ENCODE results near the gene CSTF2T. TPM values are rescaled to one million over a fixed set of nuclear protein-coding genes. Genes with fewer than 3 reads are reported as not detected.

Gene CSTF2T
- total RNA-seq, 2 donors from 2014 or later: 20.9 to 22.4 TPM

DNA sequence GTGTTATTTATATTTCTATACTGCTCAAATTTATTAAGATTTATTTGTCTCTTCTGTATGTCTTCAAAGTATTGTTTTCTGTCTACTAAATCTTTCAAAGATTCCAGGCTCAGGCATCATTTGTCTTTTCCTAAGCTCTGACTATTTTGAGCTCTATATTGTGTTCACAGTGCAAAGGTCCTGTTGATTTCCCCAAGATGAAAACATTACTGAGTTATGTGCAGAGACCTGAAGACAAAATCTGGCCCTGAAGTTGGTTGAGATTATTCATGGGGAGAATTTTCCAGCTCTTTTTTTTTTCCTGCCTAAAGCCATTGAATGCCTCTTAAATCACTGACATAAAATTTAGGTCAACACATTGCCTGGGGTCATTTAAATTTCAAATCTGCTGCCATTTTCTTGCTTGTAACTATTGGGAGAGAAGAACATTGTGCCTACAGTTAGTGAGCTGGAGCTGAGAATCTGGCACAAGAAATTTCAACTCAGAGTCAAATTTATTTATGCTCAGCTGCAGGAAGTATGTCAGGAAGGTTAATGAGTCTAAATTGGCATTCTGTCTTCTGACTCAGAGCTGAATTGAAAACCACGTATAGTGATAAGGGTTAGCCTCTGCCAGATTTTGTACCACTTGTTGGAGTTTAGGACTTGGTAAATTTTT, 31.6 kb downstream of the CSTF2T start:
- H3K27ac ChIP-seq: no peak overlapping the region
- TF ChIP-seq POLR2A (IDR thresholded peaks at IDR 0.05) (no peak), POLR2AphosphoS5 (IDR thresholded peaks at IDR 0.05) (no peak)
- TF ChIP-seq, protein P1, sequence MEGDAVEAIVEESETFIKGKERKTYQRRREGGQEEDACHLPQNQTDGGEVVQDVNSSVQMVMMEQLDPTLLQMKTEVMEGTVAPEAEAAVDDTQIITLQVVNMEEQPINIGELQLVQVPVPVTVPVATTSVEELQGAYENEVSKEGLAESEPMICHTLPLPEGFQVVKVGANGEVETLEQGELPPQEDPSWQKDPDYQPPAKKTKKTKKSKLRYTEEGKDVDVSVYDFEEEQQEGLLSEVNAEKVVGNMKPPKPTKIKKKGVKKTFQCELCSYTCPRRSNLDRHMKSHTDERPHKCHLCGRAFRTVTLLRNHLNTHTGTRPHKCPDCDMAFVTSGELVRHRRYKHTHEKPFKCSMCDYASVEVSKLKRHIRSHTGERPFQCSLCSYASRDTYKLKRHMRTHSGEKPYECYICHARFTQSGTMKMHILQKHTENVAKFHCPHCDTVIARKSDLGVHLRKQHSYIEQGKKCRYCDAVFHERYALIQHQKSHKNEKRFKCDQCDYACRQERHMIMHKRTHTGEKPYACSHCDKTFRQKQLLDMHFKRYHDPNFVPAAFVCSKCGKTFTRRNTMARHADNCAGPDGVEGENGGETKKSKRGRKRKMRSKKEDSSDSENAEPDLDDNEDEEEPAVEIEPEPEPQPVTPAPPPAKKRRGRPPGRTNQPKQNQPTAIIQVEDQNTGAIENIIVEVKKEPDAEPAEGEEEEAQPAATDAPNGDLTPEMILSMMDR (IDR thresholded peaks at IDR 0.05): no peak
- no peak for DNase-seq (ENCODE audit: low spot score)
- no peaks in the 10 kb centered on the region for H3K4me1 ChIP-seq (replicated peaks)
- H3K9me3 ChIP-seq: no peaks in the 10 kb centered on the region
- 5% methylated on average over 1 of the region's 1 CpG for WGBS
- H3K36me3 ChIP-seq: no peaks in the 10 kb centered on the region
- H3K27me3 ChIP-seq (replicated peaks; ENCODE audit: insufficient read depth): no peaks in the 10 kb centered on the region
- no peak overlapping the region for H3K4me3 ChIP-seq
- intact Hi-C loops (cut with DNase I): no loop called here

DNA sequence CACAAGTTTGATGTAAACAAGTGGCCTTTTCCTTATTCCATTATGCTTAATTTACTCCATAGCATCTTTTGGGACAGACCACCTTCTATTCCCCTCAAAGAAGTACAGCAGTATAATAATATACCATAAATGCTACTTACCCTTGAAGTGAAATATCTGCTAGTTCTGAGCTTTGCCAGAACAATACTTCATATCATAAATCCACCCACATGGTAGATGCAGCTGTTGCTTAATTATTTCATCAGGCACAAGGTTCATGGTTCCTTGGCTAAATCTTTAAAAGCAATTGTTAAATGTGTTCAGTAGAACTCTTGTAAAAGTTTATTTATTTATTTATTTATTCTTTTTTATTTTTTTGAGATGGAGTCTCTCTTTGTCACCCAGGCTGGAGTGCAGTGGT, 32.9 kb downstream of the CSTF2T start:
- Histone ChIP-seq H3K36me3 (no peaks in the 10 kb centered on the region), H3K9me3 (no peaks in the 10 kb centered on the region), H3K4me1 (replicated peaks) (no peaks in the 10 kb centered on the region), H3K27me3 (replicated peaks; ENCODE audit: insufficient read depth) (no peaks in the 10 kb centered on the region), H3K27ac (no peak overlapping the region), H3K4me3 (no peak overlapping the region)
- no peak for DNase-seq (ENCODE audit: low spot score)
- intact Hi-C loops (cut with DNase I): no loop called here
- TF ChIP-seq POLR2A (IDR thresholded peaks at IDR 0.05) (no peak), POLR2AphosphoS5 (IDR thresholded peaks at IDR 0.05) (no peak)
- TF ChIP-seq, protein P1 (IDR thresholded peaks at IDR 0.05): no peak

DNA sequence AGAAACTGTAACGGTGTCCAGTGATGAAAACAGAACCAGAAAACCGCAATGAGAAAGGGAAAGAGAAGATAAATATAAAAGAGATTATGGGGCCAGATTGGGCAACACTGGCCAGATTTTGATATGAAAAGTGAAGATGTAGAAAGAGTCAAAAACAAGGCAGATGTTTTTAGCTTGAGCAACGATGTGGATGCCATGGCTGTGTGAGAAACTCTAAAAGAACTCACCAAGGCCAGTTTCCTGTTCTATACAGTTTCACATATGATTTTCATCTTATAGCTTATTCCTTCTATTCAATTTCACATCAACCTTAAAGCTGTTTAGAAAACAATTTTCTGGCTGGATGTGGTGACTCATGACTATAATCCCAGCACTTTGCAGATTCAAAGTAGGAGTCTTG, 36.3 kb downstream of the CSTF2T start:
- TF ChIP-seq POLR2AphosphoS5 (IDR thresholded peaks at IDR 0.05) (no peak), POLR2A (IDR thresholded peaks at IDR 0.05) (no peak)
- TF ChIP-seq, protein P1 (IDR thresholded peaks at IDR 0.05): no peak

DNA sequence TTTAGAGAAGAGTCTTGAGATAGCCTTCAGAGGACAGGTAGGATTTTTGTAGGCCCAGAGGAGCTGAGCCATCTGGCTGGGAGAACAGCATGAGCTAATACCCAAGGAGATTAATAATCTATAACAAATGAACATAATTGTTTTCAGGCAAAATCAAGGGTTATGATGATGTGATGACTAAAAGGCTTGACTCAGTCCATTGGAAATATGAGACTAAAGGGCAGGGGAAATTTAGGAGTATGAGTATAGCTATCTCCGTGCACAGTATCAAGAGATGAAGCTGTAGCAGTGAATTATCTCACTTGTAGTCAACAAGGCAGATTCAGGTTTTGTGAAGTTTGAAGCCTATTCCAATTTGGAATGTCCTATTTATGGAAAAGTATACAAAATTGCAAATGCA, 40.1 kb downstream of the CSTF2T start:
- Histone ChIP-seq H3K27ac (no peak overlapping the region), H3K36me3 (no peaks in the 10 kb centered on the region), H3K27me3 (replicated peaks; ENCODE audit: insufficient read depth) (no peaks in the 10 kb centered on the region), H3K4me3 (no peak overlapping the region), H3K9me3 (no peaks in the 10 kb centered on the region), H3K4me1 (replicated peaks) (no peaks in the 10 kb centered on the region)
- WGBS: 96% methylated on average over 1 of the region's 1 CpG
- TF ChIP-seq, protein P1 (IDR thresholded peaks at IDR 0.05): no peak
- TF ChIP-seq POLR2A (IDR thresholded peaks at IDR 0.05) (no peak), POLR2AphosphoS5 (IDR thresholded peaks at IDR 0.05) (no peak)
- DNase-seq (ENCODE audit: low spot score): no peak
- intact Hi-C loops (cut with DNase I): no loop called here

More for the DNA sequence above, 36.3 kb downstream of the CSTF2T start:
- Histone ChIP-seq H3K4me1 (replicated peaks) (no peaks in the 10 kb centered on the region), H3K27me3 (replicated peaks; ENCODE audit: insufficient read depth) (no peaks in the 10 kb centered on the region), H3K9me3 (no peaks in the 10 kb centered on the region), H3K27ac (no peak overlapping the region), H3K36me3 (no peaks in the 10 kb centered on the region), H3K4me3 (no peak overlapping the region)
- DNase-seq (ENCODE audit: low spot score): no peak
- intact Hi-C loops (cut with DNase I): no loop called here
- WGBS: 95% methylated on average over 3 of the region's 3 CpGs

DNA sequence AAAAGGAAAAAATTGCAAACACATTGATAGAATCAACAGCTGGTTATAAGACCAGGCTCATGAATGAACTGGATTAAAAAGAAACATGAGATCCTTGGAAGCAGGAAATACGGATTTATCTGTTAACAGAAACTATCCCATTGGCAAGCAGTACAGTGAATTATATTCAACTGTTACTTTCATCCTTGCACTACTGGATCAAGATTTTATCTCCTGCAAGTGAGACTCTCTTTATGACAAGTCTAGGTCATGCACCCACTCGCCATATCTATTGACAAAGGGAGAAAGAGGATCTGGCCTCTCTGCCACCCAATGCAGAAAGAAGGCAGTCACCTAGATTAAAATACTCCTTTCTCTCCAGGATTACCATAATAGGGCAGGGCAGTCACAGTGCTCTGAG, 41.4 kb downstream of the CSTF2T start:
- Histone ChIP-seq H3K27ac (no peak overlapping the region), H3K27me3 (replicated peaks; ENCODE audit: insufficient read depth) (no peaks in the 10 kb centered on the region), H3K4me3 (no peak overlapping the region), H3K9me3 (no peaks in the 10 kb centered on the region), H3K4me1 (replicated peaks) (no peaks in the 10 kb centered on the region), H3K36me3 (no peaks in the 10 kb centered on the region)
- intact Hi-C loops (cut with DNase I): no loop called here
- no peak for DNase-seq (ENCODE audit: low spot score)
- TF ChIP-seq POLR2AphosphoS5 (IDR thresholded peaks at IDR 0.05): no peak
- TF ChIP-seq POLR2A (IDR thresholded peaks at IDR 0.05): no peak
- TF ChIP-seq, protein P1 (IDR thresholded peaks at IDR 0.05): no peak
- 22% methylated on average over 2 of the region's 2 CpGs for WGBS
